Measurements from ENCODE around the gene COL13A1.

DNA sequence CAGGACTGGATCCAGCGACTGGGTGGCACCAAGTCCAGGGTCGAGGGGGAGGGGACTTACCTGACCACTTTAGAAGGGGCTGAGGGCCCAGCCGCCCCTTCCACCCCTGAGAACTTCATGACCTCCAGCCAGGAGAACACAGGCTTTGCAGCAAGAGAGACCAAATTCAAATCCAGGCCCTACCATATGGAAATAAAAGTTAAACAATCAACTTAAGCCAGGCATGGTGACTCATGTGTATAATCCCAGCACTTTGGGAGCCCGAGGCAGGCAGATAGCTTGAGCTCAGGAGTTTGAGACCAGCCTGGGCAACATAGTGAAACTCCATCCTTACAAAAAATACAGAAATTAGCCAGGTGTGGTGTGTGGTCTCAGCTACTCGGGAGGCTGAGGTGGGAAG lies 61.9 kb downstream of the COL13A1 start:
- TF ChIP-seq POLR2AphosphoS5 (IDR thresholded peaks at IDR 0.05; ENCODE audit: insufficient read depth in 1 of 2, low read depth in 1 of 2) (no peak), POLR2A (IDR thresholded peaks at IDR 0.05) (no peak)
- TF ChIP-seq, protein P1, sequence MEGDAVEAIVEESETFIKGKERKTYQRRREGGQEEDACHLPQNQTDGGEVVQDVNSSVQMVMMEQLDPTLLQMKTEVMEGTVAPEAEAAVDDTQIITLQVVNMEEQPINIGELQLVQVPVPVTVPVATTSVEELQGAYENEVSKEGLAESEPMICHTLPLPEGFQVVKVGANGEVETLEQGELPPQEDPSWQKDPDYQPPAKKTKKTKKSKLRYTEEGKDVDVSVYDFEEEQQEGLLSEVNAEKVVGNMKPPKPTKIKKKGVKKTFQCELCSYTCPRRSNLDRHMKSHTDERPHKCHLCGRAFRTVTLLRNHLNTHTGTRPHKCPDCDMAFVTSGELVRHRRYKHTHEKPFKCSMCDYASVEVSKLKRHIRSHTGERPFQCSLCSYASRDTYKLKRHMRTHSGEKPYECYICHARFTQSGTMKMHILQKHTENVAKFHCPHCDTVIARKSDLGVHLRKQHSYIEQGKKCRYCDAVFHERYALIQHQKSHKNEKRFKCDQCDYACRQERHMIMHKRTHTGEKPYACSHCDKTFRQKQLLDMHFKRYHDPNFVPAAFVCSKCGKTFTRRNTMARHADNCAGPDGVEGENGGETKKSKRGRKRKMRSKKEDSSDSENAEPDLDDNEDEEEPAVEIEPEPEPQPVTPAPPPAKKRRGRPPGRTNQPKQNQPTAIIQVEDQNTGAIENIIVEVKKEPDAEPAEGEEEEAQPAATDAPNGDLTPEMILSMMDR (IDR thresholded peaks at IDR 0.05): no peak

All from vagina (tissue), 2 donors.